Endometrial microvascular endothelial cells (primary cell): Measurements from ENCODE around the gene CHKA. TPM values are rescaled to one million over a fixed set of nuclear protein-coding genes. Genes with fewer than 3 reads are reported as not detected.

Experiments used
- in situ Hi-C: cut with HindIII; loops from 2 replicates; pipeline ENCODE4 v1.10.0; 2017; ENCODE audit warnings: low sequenced_read_pairs, low pct_unique_long_range_greater_than_20kb; ENCODE audit errors: inconsistent ontology term
- total RNA-seq: library from RNA; depleted of rRNA; stranded (reverse); fragments of >200 nt; gene quantifications from one replicate; pipeline ENCODE4 v1.2.3, GENCODE V29; 2015; ENCODE audit errors: inconsistent ontology term

Gene CHKA
- total RNA-seq, 1 donor from 2014 or later = 22.2 TPM

GRCh38 chr11:68052137-68052873, 68.9 kb downstream of the CHKA start:
- in situ Hi-C loops = no loop called here

- in situ Hi-C loops = no loop called here
Observed at GRCh38 chr11:68051191-68052136, 69.7 kb downstream of the CHKA start.

- in situ Hi-C loops = no loop called here
Observed at GRCh38 chr11:68050371-68050841, 70.8 kb downstream of the CHKA start.

GRCh38 chr11:68049509-68050370, 71.4 kb downstream of the CHKA start:
- in situ Hi-C loops = no loop called here

GRCh38 chr11:68048681-68049508, 72.3 kb downstream of the CHKA start:
- in situ Hi-C loops = no loop called here

- in situ Hi-C loops = no loop called here
Observed at GRCh38 chr11:68047437-68048290, 73.5 kb downstream of the CHKA start.

- in situ Hi-C loops = no loop called here
Observed at GRCh38 chr11:68044898-68045351, 76.3 kb downstream of the CHKA start.

- in situ Hi-C loops = no loop called here
Observed at GRCh38 chr11:68044145-68044813, 76.9 kb downstream of the CHKA start.

- in situ Hi-C loops = no loop called here
Observed at GRCh38 chr11:68043349-68044144, 77.6 kb downstream of the CHKA start.

GRCh38 chr11:68043029-68043348, 78.2 kb downstream of the CHKA start:
- in situ Hi-C loops = no loop called here

- in situ Hi-C loops = no loop called here
Observed at GRCh38 chr11:68042219-68043028, 78.8 kb downstream of the CHKA start.

- in situ Hi-C loops = no loop called here
Observed at GRCh38 chr11:68041617-68042218, 79.5 kb downstream of the CHKA start.

- in situ Hi-C loops = no loop called here
Observed at GRCh38 chr11:68040957-68041591, 80.1 kb downstream of the CHKA start.

GRCh38 chr11:68040101-68040956, 80.9 kb downstream of the CHKA start:
- in situ Hi-C loops = no loop called here
